Calu3 (cell line): ENCODE measurements around the gene MPDZ. TPM values are rescaled to one million over a fixed set of nuclear protein-coding genes. Genes with fewer than 3 reads are reported as not detected.
"Not testable (repeated sequence)": the region's sequence is repeated elsewhere in the genome, so short reads cannot be mapped to it uniquely, and the experiment has no call there.

Experiments used
- BruUV-seq: library from RNA; stranded (reverse); fragments of 400-500 nt; replicated peaks from 2 replicates; lab custom pipeline; 2021; lab: Mats Ljungman, UMichigan
- CTCF ChIA-PET: fragments of 300-600 bp; sonication (Branson Sonifier 250); formaldehyde crosslinking; loops from one replicate; lab custom pipeline; 2022; ENCODE audit warnings: antibody characterized with exemption; lab: Charles Lee
- DNase-seq: peaks from one replicate; pipeline ENCODE4 v3.0.0; 2022
- H3K27ac Mint-ChIP-seq: one replicate; pipeline ENCODE4 v1.8.0; 2022; ENCODE audit warnings: mixed read lengths; ENCODE audit not compliant: unreplicated experiment
- H3K27me3 Mint-ChIP-seq: one replicate; pipeline ENCODE4 v1.8.0; 2022; ENCODE audit warnings: mixed read lengths; ENCODE audit not compliant: unreplicated experiment
- H3K36me3 Mint-ChIP-seq: one replicate; pipeline ENCODE4 v1.8.0; 2022; ENCODE audit warnings: mild to moderate bottlenecking, moderate library complexity, mixed read lengths; ENCODE audit not compliant: insufficient read depth, unreplicated experiment
- H3K4me1 Mint-ChIP-seq: one replicate; pipeline ENCODE4 v1.8.0; 2022; ENCODE audit warnings: mild to moderate bottlenecking, low read depth, mixed read lengths; ENCODE audit not compliant: unreplicated experiment
- H3K4me3 Mint-ChIP-seq: one replicate; pipeline ENCODE4 v1.8.0; 2022; ENCODE audit warnings: mild to moderate bottlenecking, low read depth, moderate library complexity, mixed read lengths; ENCODE audit not compliant: unreplicated experiment
- H3K9me3 Mint-ChIP-seq: one replicate; pipeline ENCODE4 v1.8.0; 2022; ENCODE audit warnings: low read depth, mixed read lengths; ENCODE audit not compliant: unreplicated experiment
- CTCF ChIP-seq: fragments of 200-600 bp; IDR thresholded peaks from one replicate; pipeline ENCODE4 v1.8.0; 2022; ENCODE audit warnings: antibody characterized with exemption; ENCODE audit not compliant: unreplicated experiment
- intact Hi-C: fragments of 100-400 bp; cut with micrococcal nuclease; formaldehyde crosslinking; loops from one replicate; pipeline ENCODE4 v1.10.0; 2022; ENCODE audit not compliant: unreplicated experiment
- total RNA-seq: library from RNA; stranded (reverse); gene quantifications from 2 replicates; pipeline ENCODE4 v1.2.3, GENCODE V29; 2022

Gene MPDZ
- total RNA-seq, 1 experiment from 2014 or later = not detected

GRCh38 chr9:13234932-13235331, 44.6 kb downstream of the MPDZ start:
- Mint-ChIP-seq H3K27me3 (no peaks in the 10 kb centered on the region), H3K4me3 (no peak overlapping the region), H3K4me1 (no peaks in the 10 kb centered on the region), H3K9me3 (no peaks in the 10 kb centered on the region), H3K36me3 (no peaks in the 10 kb centered on the region), H3K27ac (no peak overlapping the region)
- no TSS peak for BruUV-seq
- no peak for TF ChIP-seq CTCF
- no peak for DNase-seq
- intact Hi-C loops = no loop called here
- CTCF ChIA-PET = no interaction called here

- H3K27me3 Mint-ChIP-seq = no peaks in the 10 kb centered on the region
- intact Hi-C loops = no loop called here
- H3K4me3 Mint-ChIP-seq = no peak overlapping the region
- no peaks in the 10 kb centered on the region for H3K36me3 Mint-ChIP-seq
- CTCF ChIA-PET = no interaction called here
- no peaks in the 10 kb centered on the region for H3K9me3 Mint-ChIP-seq
- H3K27ac Mint-ChIP-seq = no peak overlapping the region
- TF ChIP-seq CTCF = no peak
- no peaks in the 10 kb centered on the region for H3K4me1 Mint-ChIP-seq
- no TSS peak for BruUV-seq
- no peak for DNase-seq
These were observed 51.1 kb downstream of the MPDZ start for GRCh38 chr9:13228431-13228830.

GRCh38 chr9:13224366-13224765, 55.1 kb downstream of the MPDZ start:
- no peaks in the 10 kb centered on the region for H3K4me1 Mint-ChIP-seq
- TF ChIP-seq CTCF = no peak
- no peaks in the 10 kb centered on the region for H3K9me3 Mint-ChIP-seq
- CTCF ChIA-PET = no interaction called here
- H3K4me3 Mint-ChIP-seq = no peak overlapping the region
- H3K27ac Mint-ChIP-seq = no peak overlapping the region
- BruUV-seq = no TSS peak
- DNase-seq = no peak
- H3K36me3 Mint-ChIP-seq = no peaks in the 10 kb centered on the region
- no peaks in the 10 kb centered on the region for H3K27me3 Mint-ChIP-seq
- intact Hi-C loops = no loop called here

- H3K4me3 Mint-ChIP-seq, H3K9me3 Mint-ChIP-seq, intact Hi-C loops, H3K36me3 Mint-ChIP-seq, H3K27ac Mint-ChIP-seq, H3K4me1 Mint-ChIP-seq, BruUV-seq, CTCF ChIA-PET, DNase-seq, H3K27me3 Mint-ChIP-seq: not testable (repeated sequence)
These were observed 56.8 kb downstream of the MPDZ start for GRCh38 chr9:13222733-13223132.

- DNase-seq = no peak
- no TSS peak for BruUV-seq
- no peaks in the 10 kb centered on the region for H3K27me3 Mint-ChIP-seq
- H3K9me3 Mint-ChIP-seq = no peaks in the 10 kb centered on the region
- no peaks in the 10 kb centered on the region for H3K36me3 Mint-ChIP-seq
- intact Hi-C loops = no loop called here
- CTCF ChIA-PET = no interaction called here
- H3K27ac Mint-ChIP-seq = no peak overlapping the region
- no peak overlapping the region for H3K4me3 Mint-ChIP-seq
- TF ChIP-seq CTCF = no peak
- H3K4me1 Mint-ChIP-seq = no peaks in the 10 kb centered on the region
These were observed 57.8 kb downstream of the MPDZ start for GRCh38 chr9:13221741-13222140.
